ENCODE results near the gene SOX6.

SOX6 gene

DNA sequence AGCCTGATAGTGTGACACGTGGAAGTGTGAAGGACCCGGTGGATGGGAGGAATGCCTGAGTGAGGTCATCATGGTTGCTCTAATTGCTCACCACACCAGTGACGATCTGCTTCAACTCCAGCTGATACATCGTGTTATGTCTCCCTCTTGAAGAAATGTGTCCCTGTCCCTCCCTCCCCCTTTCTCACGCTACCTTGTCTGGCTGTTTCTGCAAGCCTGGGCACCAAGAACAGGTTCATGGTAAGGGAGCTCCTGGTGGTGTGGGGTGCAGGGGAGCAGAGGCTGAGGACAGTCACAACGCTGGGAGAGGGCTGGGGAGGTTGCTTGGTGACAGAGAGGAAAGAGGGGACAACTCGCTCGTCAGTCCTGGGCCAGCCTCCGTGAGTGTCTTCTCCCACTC, 413.4 kb downstream of the SOX6 start:
- TF ChIP-seq, protein P1, sequence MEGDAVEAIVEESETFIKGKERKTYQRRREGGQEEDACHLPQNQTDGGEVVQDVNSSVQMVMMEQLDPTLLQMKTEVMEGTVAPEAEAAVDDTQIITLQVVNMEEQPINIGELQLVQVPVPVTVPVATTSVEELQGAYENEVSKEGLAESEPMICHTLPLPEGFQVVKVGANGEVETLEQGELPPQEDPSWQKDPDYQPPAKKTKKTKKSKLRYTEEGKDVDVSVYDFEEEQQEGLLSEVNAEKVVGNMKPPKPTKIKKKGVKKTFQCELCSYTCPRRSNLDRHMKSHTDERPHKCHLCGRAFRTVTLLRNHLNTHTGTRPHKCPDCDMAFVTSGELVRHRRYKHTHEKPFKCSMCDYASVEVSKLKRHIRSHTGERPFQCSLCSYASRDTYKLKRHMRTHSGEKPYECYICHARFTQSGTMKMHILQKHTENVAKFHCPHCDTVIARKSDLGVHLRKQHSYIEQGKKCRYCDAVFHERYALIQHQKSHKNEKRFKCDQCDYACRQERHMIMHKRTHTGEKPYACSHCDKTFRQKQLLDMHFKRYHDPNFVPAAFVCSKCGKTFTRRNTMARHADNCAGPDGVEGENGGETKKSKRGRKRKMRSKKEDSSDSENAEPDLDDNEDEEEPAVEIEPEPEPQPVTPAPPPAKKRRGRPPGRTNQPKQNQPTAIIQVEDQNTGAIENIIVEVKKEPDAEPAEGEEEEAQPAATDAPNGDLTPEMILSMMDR (IDR thresholded peaks at IDR 0.05; ENCODE audit: unreplicated experiment in 3 of 3): no peak
- no peak overlapping the region for H3K27ac Mint-ChIP-seq
- H3K36me3 Mint-ChIP-seq (ENCODE audit: low read depth): peaks cover 10% of the 10 kb centered on the region
- no peak overlapping the region for H3K4me3 Mint-ChIP-seq
- H3K27me3 Mint-ChIP-seq (ENCODE audit: low read depth): peaks cover 11% of the 10 kb centered on the region
- H3K9me3 Mint-ChIP-seq: peaks cover 23% of the 10 kb centered on the region
- no peaks in the 10 kb centered on the region for H3K4me1 Mint-ChIP-seq

GRCh38 chr11:15942126-15942525, 414.2 kb downstream of the SOX6 start:
- Mint-ChIP-seq H3K4me3 (no peak overlapping the region), H3K36me3 (ENCODE audit: low read depth) (peaks cover 3% of the 10 kb centered on the region), H3K9me3 (peaks cover 16% of the 10 kb centered on the region), H3K27me3 (ENCODE audit: low read depth) (peaks cover 11% of the 10 kb centered on the region), H3K4me1 (no peaks in the 10 kb centered on the region), H3K27ac (no peak overlapping the region)
- TF ChIP-seq, protein P1 (IDR thresholded peaks at IDR 0.05; ENCODE audit: unreplicated experiment in 3 of 3): no peak

DNA sequence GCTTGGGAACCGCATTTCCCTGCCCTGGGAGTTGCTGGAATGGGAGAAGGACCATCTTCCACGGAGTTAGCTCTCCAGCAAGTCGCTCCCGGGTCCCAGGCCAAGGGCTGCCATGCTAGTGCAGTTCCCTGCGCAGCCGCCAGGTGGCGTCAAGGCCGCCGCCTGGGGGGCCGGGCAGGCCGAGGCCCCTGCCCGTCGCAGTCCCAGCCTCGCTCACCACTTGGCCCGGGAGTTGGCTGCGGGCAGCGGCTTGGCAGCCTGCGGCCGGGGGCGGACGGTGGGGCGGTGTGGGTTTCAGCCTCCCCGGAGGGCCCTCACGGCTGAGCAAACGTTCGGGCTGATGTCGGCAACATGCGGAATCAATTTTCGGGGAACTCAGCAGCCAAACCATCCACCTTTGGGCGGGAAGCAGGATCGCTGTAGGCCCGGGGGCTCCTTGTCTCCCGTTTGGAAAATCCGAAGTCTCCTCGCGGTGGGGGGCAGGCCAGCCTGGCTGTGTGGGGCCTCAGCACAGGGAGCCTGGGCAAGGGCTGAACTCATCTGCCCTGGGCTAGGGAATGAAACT, 415.1 kb downstream of the SOX6 start:
- H3K9me3 Mint-ChIP-seq: peaks cover 11% of the 10 kb centered on the region
- H3K27me3 Mint-ChIP-seq (ENCODE audit: low read depth): peaks cover 11% of the 10 kb centered on the region
- H3K4me1 Mint-ChIP-seq: no peaks in the 10 kb centered on the region
- no peak overlapping the region for H3K4me3 Mint-ChIP-seq
- H3K27ac Mint-ChIP-seq: no peak overlapping the region
- TF ChIP-seq, protein P1 (IDR thresholded peaks at IDR 0.05; ENCODE audit: unreplicated experiment in 3 of 3): peak; percentile 62 to 83 (median 81)
- peaks cover 3% of the 10 kb centered on the region for H3K36me3 Mint-ChIP-seq (ENCODE audit: low read depth)

DNA sequence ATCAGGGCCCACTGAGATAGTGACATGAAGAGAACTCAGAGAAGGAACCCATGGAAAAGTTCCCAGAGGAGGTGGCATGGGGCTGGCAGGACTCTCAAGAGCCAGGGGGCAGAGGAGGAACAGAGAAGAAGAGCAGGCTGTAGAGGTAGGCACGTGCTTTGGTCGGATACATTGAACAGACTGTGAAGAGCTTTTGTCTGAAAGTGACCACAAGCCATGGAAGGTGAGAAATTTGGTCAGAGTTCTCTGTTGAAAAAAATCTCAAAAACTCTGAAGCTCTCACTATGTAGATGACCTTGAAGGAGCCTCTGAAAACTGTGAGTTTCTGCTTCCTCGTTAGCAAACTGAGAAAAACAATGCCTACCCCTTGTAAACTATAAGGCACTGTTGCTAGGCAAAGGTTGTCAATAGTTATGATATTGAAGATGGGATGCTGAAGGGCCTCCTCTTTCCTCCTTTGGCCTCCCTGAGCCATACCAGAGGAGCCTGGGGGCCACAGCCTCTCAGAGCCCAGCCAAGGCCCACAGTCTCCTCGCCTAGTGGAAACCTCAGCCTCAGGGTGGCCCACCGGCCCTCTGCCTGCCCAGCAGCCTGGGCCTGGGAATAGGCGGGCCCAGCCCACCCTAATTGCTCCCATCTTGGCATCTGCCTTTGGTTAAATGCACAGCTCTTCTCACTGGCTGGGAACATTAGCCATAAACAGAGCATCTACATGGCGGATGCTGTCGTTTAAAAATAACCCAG, 415.7 kb downstream of the SOX6 start:
- Mint-ChIP-seq H3K4me1 (no peaks in the 10 kb centered on the region), H3K27ac (no peak overlapping the region), H3K36me3 (ENCODE audit: low read depth) (peaks cover 3% of the 10 kb centered on the region), H3K9me3 (peaks cover 8% of the 10 kb centered on the region), H3K27me3 (ENCODE audit: low read depth) (peaks cover 11% of the 10 kb centered on the region), H3K4me3 (no peak overlapping the region)
- TF ChIP-seq, protein P1 (IDR thresholded peaks at IDR 0.05; ENCODE audit: unreplicated experiment in 3 of 3): no peak

DNA sequence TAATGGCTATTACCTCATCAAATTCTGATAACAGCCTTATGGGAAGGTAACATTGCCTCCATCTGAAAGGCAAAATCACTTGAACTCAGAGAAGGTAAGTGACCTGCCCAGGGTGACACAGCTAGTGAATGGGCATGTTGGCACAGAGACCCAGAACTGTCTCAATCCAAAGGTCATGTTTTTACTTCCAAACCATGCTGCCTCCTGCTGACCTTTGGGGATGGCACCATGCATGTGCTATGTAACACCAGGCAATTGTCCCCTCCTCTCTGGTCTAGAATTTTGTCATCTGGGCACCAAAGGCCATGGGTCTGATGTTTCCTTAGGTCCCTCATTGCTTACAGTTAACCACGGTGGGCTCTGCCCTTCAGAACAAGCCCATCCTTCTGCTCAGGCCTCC, 417.4 kb downstream of the SOX6 start:
- no peaks in the 10 kb centered on the region for H3K9me3 Mint-ChIP-seq
- peaks cover 16% of the 10 kb centered on the region for H3K27me3 Mint-ChIP-seq (ENCODE audit: low read depth)
- no peak overlapping the region for H3K27ac Mint-ChIP-seq
- no peak overlapping the region for H3K4me3 Mint-ChIP-seq
- H3K4me1 Mint-ChIP-seq: no peaks in the 10 kb centered on the region
- TF ChIP-seq, protein P1 (IDR thresholded peaks at IDR 0.05; ENCODE audit: unreplicated experiment in 3 of 3): no peak
- H3K36me3 Mint-ChIP-seq (ENCODE audit: low read depth): peaks cover 3% of the 10 kb centered on the region
